ENCODE results near the gene DENND4C.
A peak's percentile ranks its signal among the peaks of the same experiment; 100 is the strongest.
"Not testable (repeated sequence)": the region's sequence is repeated elsewhere in the genome, so short reads cannot be mapped to it uniquely, and the experiment has no call there.

Gene DENND4C

GRCh38 chr9:19229595-19230354 is 718 bp upstream of the DENND4C start:
- no peak for DNase-seq

- peak; percentile 7 for DNase-seq
These were observed 822 bp downstream of the DENND4C start for GRCh38 chr9:19231126-19231903.

- no peak for DNase-seq
These were observed 1.7 kb downstream of the DENND4C start for GRCh38 chr9:19231904-19232822.

- DNase-seq = no peak
These were observed 2.3 kb downstream of the DENND4C start for GRCh38 chr9:19232823-19233194.

- no peak for DNase-seq
These were observed 2.9 kb downstream of the DENND4C start for GRCh38 chr9:19233344-19233743.

- no peak for DNase-seq
These were observed 9.5 kb downstream of the DENND4C start for GRCh38 chr9:19239955-19240354.

GRCh38 chr9:19241728-19242127 is 11.2 kb downstream of the DENND4C start:
- no peak for DNase-seq

- DNase-seq = no peak
These were observed 13.0 kb downstream of the DENND4C start for GRCh38 chr9:19243366-19244033.

- DNase-seq = no peak
These were observed 16.4 kb downstream of the DENND4C start for GRCh38 chr9:19246891-19247290.

GRCh38 chr9:19247420-19247819 is 16.9 kb downstream of the DENND4C start:
- no peak for DNase-seq

GRCh38 chr9:19250346-19250745 is 19.9 kb downstream of the DENND4C start:
- DNase-seq = not testable (repeated sequence)

GRCh38 chr9:19251203-19251602 is 20.7 kb downstream of the DENND4C start:
- not testable (repeated sequence) for DNase-seq

GRCh38 chr9:19251622-19252021 is 21.1 kb downstream of the DENND4C start:
- DNase-seq = not testable (repeated sequence)

GRCh38 chr9:19252174-19252884 is 21.8 kb downstream of the DENND4C start:
- DNase-seq = no peak

- no peak for DNase-seq
These were observed 22.4 kb downstream of the DENND4C start for GRCh38 chr9:19252885-19253219.

- no peak for DNase-seq
These were observed 24.6 kb downstream of the DENND4C start for GRCh38 chr9:19255112-19255511.

GRCh38 chr9:19255821-19256220 is 25.3 kb downstream of the DENND4C start:
- no peak for DNase-seq

GRCh38 chr9:19259665-19260255 is 29.3 kb downstream of the DENND4C start:
- not testable (repeated sequence) for DNase-seq

- not testable (repeated sequence) for DNase-seq
These were observed 35.1 kb downstream of the DENND4C start for GRCh38 chr9:19265602-19266001.

GRCh38 chr9:19266778-19267384 is 36.4 kb downstream of the DENND4C start:
- not testable (repeated sequence) for DNase-seq

GRCh38 chr9:19269582-19269981 is 39.1 kb downstream of the DENND4C start:
- no peak for DNase-seq
